ENCODE measurements around the gene COQ8B. TPM values are rescaled to one million over a fixed set of nuclear protein-coding genes. Genes with fewer than 3 reads are reported as not detected.

COQ8B gene
- total RNA-seq, 1 experiment from 2014 or later = 62.9 TPM

DNA sequence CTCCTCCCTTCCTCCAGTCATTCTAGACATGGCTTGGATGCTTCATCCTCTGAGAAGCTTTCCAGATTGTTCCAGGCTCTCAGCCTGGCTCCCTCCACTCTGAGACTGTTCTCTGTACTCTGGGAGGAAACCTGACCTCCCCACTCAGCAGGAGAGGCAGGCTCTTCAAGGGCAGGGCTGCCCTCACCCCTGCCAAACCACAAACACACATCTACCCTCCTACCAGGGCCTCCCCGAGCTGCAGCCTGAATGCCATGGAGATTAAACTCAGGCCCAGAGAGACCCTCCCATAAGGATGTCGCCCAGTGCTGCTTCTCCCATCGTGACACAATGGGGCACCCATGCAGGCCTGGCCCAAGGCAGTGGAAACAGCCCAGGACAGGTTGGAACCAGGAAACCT, 42.4 kb downstream of the COQ8B start (continued):
- TF ChIP-seq, protein P1, sequence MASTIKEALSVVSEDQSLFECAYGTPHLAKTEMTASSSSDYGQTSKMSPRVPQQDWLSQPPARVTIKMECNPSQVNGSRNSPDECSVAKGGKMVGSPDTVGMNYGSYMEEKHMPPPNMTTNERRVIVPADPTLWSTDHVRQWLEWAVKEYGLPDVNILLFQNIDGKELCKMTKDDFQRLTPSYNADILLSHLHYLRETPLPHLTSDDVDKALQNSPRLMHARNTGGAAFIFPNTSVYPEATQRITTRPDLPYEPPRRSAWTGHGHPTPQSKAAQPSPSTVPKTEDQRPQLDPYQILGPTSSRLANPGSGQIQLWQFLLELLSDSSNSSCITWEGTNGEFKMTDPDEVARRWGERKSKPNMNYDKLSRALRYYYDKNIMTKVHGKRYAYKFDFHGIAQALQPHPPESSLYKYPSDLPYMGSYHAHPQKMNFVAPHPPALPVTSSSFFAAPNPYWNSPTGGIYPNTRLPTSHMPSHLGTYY (CRISPR knock-in tag; IDR thresholded peaks at IDR 0.05) = no peak
- no peak for TF ChIP-seq ZBTB21 (CRISPR knock-in tag; IDR thresholded peaks at IDR 0.05; ENCODE audit: borderline replicate concordance)
- no peak for TF ChIP-seq ZNF671 (CRISPR knock-in tag; IDR thresholded peaks at IDR 0.05)

DNA sequence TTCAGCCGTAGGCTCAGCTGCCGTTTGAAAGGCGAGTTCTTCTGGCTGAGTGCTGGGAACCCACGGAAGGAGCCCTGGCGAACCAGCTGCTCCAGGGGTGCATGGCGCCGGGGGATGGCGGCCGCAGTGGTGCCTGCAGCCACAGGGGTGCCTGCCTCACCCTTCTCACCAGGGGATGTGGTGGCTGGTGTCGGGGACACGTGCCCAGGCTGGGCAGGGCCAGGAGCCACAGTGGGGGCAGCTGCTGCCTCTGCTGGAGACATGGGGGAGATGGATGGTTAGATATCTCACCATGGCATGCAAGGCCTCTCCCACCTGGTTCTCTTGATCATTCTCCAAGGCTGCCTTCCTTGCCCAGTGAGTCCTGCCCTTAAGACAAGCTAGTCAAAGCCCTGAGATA, 43.3 kb downstream of the COQ8B start:
- H3K27ac Mint-ChIP-seq = no peak overlapping the region
- no peaks in the 10 kb centered on the region for H3K27me3 Mint-ChIP-seq (ENCODE audit: low read depth)
- H3K4me3 Mint-ChIP-seq = no peak overlapping the region
- ATAC-seq = no peak
- ChIA-PET CTCF (interaction anchor here (0.7 kb wide), 1 partner anchor 29 kb away, joined by 3 read pairs; no protein-coding TSS in a partner anchor), POLR2A (interaction anchor here (0.6 kb wide), 1 partner anchor 33 kb away, joined by 3 read pairs; no protein-coding TSS in a partner anchor)
- H3K36me3 Mint-ChIP-seq = peaks cover 39% of the 10 kb centered on the region
- H3K4me1 Mint-ChIP-seq = no peaks in the 10 kb centered on the region
- no peaks in the 10 kb centered on the region for H3K9me3 Mint-ChIP-seq
- no peak for TF ChIP-seq TEAD1 (CRISPR knock-in tag; IDR thresholded peaks at IDR 0.05)
- TF ChIP-seq PRDM15 (CRISPR knock-in tag; IDR thresholded peaks at IDR 0.05) = no peak
- no peak for TF ChIP-seq IRF2 (CRISPR knock-in tag; IDR thresholded peaks at IDR 0.05; ENCODE audit: borderline replicate concordance, low read depth)
- TF ChIP-seq, protein P2, sequence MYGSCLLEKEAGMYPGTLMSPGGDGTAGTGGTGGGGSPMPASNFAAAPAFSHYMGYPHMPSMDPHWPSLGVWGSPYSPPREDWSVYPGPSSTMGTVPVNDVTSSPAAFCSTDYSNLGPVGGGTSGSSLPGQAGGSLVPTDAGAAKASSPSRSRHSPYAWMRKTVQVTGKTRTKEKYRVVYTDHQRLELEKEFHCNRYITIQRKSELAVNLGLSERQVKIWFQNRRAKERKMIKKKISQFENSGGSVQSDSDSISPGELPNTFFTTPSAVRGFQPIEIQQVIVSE (CRISPR knock-in tag; IDR thresholded peaks at IDR 0.05; ENCODE audit: borderline replicate concordance) = no peak
- TF ChIP-seq ATF2 (CRISPR knock-in tag; IDR thresholded peaks at IDR 0.05; ENCODE audit: borderline replicate concordance, low read depth) = no peak
- no peak for TF ChIP-seq NFE2L1 (CRISPR knock-in tag; IDR thresholded peaks at IDR 0.05)
- TF ChIP-seq OVOL2 (CRISPR knock-in tag; IDR thresholded peaks at IDR 0.05; ENCODE audit: borderline replicate concordance) = no peak
- no peak for DNase-seq (ENCODE audit: low spot score)

- no peak for ATAC-seq
- no peak overlapping the region for H3K4me3 Mint-ChIP-seq
- H3K27ac Mint-ChIP-seq = no peak overlapping the region
- POLR2A ChIA-PET = interaction anchor here (0.6 kb wide), 1 partner anchor 34 kb away, joined by 3 read pairs; no protein-coding TSS in a partner anchor
- no peaks in the 10 kb centered on the region for H3K27me3 Mint-ChIP-seq (ENCODE audit: low read depth)
- no peaks in the 10 kb centered on the region for H3K9me3 Mint-ChIP-seq
- H3K36me3 Mint-ChIP-seq = peaks cover 33% of the 10 kb centered on the region
- CTCF ChIA-PET = no interaction called here
- H3K4me1 Mint-ChIP-seq = no peaks in the 10 kb centered on the region
- DNase-seq (ENCODE audit: low spot score) = no peak
- TF ChIP-seq ATF2 (CRISPR knock-in tag; IDR thresholded peaks at IDR 0.05; ENCODE audit: borderline replicate concordance, low read depth) (no peak), CBFB (CRISPR knock-in tag; IDR thresholded peaks at IDR 0.05; ENCODE audit: low read depth) (no peak), PREB (CRISPR knock-in tag; IDR thresholded peaks at IDR 0.05; ENCODE audit: borderline replicate concordance) (no peak), PRDM15 (CRISPR knock-in tag; IDR thresholded peaks at IDR 0.05) (no peak), ZNF317 (CRISPR knock-in tag; IDR thresholded peaks at IDR 0.05; ENCODE audit: borderline replicate concordance, low read depth) (no peak), ZNF396 (CRISPR knock-in tag; IDR thresholded peaks at IDR 0.05; ENCODE audit: borderline replicate concordance) (no peak)
Observed at GRCh38 chr19:40672573-40673299, 44.0 kb downstream of the COQ8B start.

Data from WTC11 (cell line).